Dendritic cell treated with granulocyte-macrophage colony-stimulating factor and Interleukin-4, amounts not matched to agents 40 ng/mL and 50 ng/mL, for 4 days (primary cell): Measurements from ENCODE around the gene TYR.
"Not testable (repeated sequence)": the region's sequence is repeated elsewhere in the genome, so short reads cannot be mapped to it uniquely, and the experiment has no call there.

Experiments
- H3K27ac Mint-ChIP-seq: one replicate; pipeline ENCODE4 v1.8.0; 2022; ENCODE audit warnings: mild to moderate bottlenecking, mixed read lengths
- H3K27me3 Mint-ChIP-seq: one replicate; pipeline ENCODE4 v1.8.0; 2022; ENCODE audit warnings: mild to moderate bottlenecking, mixed read lengths
- H3K36me3 Mint-ChIP-seq: one replicate; pipeline ENCODE4 v1.8.0; 2022; ENCODE audit warnings: low read depth, mixed read lengths
- H3K4me1 Mint-ChIP-seq: one replicate; pipeline ENCODE4 v1.8.0; 2022; ENCODE audit warnings: low read depth, mixed read lengths
- H3K4me3 Mint-ChIP-seq: one replicate; pipeline ENCODE4 v1.8.0; 2022; ENCODE audit warnings: mild to moderate bottlenecking, moderate library complexity, mixed read lengths
- H3K9me3 Mint-ChIP-seq: one replicate; pipeline ENCODE4 v1.8.0; 2022; ENCODE audit warnings: mixed read lengths
- intact Hi-C: fragments of 100-400 bp; cut with micrococcal nuclease; formaldehyde crosslinking; loops from one replicate; pipeline ENCODE4 v1.15.0; 2022

The TYR gene

GRCh38 chr11:89342880-89343572 lies 165.4 kb downstream of the TYR start:
- H3K4me3 Mint-ChIP-seq, H3K9me3 Mint-ChIP-seq, H3K27ac Mint-ChIP-seq, H3K4me1 Mint-ChIP-seq, intact Hi-C loops, H3K27me3 Mint-ChIP-seq, H3K36me3 Mint-ChIP-seq: not testable (repeated sequence)
